ENCODE results near the gene TRPV6.

DNA sequence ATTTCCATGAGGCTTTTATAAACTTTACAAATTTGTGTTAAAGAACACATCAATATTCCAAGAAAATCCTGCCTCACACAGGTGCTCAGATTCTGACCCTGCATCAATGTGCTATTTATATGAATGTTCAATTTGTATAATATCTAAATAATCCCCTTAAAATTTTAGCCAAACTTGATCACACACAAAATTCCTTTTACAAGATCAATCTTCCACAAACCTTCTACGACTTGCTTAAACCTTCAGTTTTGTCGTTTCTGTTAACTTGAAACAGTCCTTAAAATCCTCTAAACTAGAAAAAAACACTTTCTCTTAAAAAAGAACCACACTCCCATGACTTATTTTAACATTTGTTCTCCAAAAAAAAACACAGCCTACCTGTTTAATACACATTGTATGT is 20.2 kb upstream of the TRPV6 start:
- TF ChIP-seq, protein P1, sequence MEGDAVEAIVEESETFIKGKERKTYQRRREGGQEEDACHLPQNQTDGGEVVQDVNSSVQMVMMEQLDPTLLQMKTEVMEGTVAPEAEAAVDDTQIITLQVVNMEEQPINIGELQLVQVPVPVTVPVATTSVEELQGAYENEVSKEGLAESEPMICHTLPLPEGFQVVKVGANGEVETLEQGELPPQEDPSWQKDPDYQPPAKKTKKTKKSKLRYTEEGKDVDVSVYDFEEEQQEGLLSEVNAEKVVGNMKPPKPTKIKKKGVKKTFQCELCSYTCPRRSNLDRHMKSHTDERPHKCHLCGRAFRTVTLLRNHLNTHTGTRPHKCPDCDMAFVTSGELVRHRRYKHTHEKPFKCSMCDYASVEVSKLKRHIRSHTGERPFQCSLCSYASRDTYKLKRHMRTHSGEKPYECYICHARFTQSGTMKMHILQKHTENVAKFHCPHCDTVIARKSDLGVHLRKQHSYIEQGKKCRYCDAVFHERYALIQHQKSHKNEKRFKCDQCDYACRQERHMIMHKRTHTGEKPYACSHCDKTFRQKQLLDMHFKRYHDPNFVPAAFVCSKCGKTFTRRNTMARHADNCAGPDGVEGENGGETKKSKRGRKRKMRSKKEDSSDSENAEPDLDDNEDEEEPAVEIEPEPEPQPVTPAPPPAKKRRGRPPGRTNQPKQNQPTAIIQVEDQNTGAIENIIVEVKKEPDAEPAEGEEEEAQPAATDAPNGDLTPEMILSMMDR (IDR thresholded peaks at IDR 0.05) = no peak
- TF ChIP-seq POLR2A (IDR thresholded peaks at IDR 0.05) = no peak

All from thyroid gland (tissue), 4 donors.